Glomerular visceral epithelial cell (primary cell): Measurements from ENCODE around the gene CAND1.
"Not testable (repeated sequence)": the region's sequence is repeated elsewhere in the genome, so short reads cannot be mapped to it uniquely, and the experiment has no call there.

Source experiments
- DNase-seq: peaks from one replicate; pipeline ENCODE4 v3.0.0-alpha.2; 2016; ENCODE audit errors: extremely low spot score

Gene CAND1

DNA sequence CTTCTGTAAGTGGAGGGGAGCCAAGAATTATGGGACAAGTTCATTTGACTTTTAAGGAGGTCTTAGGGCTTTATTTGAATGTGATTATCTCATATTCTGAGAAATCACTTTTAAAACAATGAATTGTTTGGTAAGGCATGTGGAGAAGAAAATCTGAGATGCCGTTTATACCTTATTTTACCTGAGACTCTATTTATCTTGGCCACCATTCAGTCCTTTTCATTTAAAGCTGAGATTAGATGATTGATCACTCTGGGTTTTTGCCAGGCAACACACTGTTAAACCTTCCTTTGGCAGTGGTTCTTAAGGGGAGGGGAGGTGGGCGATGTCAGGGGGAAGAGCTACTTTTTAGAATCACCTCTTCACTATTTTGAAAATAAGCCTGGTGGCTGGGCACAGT is 11.4 kb downstream of the CAND1 start:
- DNase-seq: no peak

DNA sequence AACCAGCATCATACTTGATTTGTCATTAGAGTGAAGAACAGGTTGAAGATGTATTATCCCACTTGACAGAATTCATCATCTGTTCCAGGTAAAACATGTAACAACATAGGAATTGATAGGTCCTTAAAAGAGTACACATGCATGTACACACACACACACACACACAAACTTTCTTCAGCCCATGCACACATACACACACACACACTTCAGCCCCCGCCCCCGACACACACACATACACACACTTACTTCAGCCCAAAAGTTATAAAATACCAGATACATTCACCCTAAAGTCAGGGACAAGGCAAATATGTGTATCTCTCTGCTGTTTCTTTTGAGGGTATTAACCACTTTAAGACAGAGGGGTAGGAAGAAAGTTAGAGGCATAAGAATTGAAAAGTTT is 15.4 kb downstream of the CAND1 start:
- no peak for DNase-seq

DNA sequence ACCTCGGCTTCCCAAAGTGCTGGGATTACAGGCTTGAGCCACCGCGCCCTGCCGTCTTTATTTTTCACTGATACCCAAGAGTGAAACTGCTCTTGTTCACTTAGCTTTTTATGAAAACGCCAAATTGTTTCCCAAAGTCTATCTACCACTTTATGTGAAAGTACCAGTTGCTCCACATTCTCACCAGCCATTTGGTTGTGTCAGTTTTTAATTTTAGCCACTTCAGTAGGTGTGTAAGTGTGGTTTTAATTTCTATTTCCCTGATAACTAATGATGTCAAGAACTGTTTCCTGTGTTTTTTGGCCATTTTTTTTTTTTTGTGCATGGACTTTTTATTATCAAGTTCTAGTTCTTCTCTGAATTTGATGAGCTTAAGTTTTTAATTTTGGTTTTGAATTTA is 17.1 kb downstream of the CAND1 start:
- no peak for DNase-seq

DNA sequence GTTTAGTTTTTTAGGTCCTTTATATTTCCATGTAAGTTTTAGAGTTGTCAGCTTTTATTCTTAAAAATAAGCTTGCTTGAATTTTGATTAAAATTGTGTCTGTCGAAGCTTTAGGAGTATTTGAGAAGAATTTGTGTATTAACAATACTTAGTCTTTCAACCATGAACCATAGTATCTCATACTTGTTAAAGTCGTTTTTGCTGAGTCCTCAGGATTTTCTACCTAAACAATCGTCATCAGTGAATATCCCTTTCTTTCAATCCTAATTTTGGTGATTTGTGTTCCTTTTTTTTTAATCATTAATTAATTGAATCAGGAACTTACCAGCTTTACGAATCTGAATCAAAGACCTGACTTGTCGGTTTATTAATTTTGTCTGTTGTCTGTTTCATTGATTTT is 18.2 kb downstream of the CAND1 start:
- DNase-seq: no peak

DNA sequence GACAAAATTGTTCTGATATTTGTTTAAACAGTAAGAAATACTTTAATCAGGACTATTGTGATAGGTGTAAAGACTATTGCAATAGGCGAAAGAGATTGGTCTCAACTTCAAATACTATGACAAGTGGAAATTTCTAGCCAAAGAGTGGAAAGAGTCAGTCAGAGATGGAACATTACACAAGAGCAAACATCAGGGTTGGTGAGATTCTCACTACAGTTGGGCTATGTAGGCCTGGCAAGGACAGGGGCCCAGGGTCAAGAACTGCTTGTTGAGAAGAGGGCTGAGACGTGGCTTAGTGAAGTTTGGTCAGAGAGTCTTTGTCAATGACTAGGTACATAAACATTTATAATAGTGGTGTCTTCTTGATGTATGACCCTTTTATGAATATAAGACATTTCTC is 19.4 kb downstream of the CAND1 start:
- no peak for DNase-seq

DNA sequence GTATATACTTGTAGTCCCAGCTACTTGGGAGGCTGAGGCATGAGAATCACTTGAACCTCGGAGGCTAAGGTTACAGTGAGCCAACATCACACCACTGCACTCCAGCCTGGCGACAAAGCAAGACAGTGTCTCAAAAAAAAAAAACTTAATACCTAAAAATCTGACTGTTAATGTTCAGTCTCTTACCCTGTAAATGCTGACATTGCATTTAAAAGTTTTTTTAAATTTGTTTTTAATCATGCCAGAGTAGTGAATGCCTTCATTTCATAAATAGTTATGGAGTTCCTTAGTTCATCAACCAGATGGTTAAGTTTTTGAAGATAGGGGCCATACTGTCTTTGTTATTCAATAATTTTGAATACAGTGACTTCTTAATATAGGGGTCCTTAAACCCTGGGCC is 21.2 kb downstream of the CAND1 start:
- DNase-seq: no peak

DNA sequence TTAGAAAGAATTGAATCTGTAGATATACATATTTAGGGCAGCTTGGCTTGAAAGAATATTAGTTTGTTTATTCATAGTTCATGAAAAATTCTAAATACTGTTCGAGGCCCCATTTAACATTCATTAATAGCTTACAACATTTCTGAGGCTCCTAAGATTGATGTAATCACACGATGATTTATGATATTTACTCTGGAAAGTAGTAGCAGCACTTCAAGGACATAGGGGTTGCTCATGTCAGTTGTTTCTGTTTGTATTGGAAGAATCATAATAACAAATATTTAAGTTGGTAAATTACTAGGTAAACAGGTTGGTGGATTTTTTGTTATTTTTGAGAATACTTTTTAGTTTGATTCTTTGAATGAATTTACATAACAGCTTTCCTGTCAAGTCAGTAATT is 30.4 kb downstream of the CAND1 start:
- no peak for DNase-seq

DNA sequence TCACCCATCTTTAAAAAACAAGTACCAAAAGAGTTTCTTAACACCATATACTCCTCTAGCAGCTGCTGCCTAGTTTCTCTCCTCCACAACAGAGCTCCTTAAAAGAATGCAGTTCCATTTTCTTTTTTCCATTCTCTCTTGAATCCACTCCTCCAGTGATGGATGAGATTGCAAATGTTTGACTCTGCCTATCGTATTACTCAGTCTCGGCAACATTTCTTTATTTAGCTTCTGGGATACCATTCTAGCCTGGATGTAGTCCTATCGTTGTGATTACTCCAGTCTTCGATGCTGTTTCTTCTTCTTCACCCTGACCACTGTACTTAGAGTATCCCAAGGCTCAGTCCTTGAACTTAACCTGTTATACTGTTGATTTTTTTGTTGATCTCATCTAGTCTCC is 30.8 kb downstream of the CAND1 start:
- no peak for DNase-seq

DNA sequence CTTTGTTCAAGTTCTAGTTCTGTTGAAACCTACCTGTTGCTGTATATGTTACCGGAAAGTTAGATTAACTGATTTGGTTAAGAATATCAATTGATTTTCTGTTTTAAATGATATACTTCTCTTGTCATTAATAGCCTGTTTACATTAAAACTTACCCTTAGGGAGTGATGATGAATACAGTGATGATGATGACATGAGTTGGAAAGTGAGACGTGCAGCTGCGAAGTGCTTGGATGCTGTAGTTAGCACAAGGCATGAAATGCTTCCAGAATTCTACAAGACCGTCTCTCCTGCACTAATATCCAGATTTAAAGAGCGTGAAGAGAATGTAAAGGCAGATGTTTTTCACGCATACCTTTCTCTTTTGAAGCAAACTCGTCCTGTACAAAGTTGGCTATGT is 33.0 kb downstream of the CAND1 start:
- no peak for DNase-seq

DNA sequence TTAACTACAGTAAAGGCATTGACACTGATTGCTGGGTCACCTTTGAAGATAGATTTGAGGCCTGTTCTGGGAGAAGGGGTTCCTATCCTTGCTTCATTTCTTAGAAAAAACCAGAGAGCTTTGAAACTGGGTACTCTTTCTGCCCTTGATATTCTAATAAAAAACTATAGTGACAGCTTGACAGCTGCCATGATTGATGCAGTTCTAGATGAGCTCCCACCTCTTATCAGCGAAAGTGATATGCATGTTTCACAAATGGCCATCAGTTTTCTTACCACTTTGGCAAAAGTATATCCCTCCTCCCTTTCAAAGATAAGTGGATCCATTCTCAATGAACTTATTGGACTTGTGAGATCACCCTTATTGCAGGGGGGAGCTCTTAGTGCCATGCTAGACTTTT is 36.4 kb downstream of the CAND1 start:
- DNase-seq: no peak

DNA sequence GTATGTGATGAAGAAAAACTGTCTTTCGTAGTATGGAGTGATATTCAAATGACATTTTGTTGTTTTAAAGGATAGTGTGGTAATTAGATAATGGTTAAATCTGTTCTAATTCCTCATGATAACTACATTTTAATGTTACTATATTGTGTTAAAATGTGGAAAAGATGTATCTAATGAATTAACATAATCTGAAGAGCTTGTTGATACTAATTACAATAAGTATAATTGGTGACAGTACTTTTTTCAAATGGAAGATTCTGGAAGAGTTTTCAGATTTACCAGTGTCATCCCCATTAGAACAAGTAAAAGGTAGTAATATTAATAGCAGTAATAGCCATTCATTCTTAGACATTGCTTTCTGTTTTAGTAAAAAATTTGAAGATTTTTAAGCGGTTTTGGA is 37.6 kb downstream of the CAND1 start:
- no peak for DNase-seq

DNA sequence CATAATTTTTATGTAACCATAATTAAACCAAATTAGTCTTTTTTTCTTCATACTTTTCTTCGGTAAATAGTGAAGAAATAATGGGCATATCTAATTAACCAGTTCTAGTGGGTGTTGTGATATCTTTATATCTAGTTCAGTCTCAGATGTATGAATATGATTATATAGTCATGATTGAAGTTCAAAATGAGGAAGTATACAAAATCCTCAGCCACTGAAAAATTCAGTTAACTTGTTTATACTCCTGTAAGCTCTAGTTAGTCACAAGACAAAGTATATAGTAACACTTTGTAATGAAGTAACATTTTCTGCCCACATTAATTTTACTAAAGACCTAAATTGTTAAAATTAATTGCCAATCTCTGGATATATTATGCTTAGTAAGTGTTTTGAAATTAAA is 46.5 kb downstream of the CAND1 start:
- no peak for DNase-seq

DNA sequence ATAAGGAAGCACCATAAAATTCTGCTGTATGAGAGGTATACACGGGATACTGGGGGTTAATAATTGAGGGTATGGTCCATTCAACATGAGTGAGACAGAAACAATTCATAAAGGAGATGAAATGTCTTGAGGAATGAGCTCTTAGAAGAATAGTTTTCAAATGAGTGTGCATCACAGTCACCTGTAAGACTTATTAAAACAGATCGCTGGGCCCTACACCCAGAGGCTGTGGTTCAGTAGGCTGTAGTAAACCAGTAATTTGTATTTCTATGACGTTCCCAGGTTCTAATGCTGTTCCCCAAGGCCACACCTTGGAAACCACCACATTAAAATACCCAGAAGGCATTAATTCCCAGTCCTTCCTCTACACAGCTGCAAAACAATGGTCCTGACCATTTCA is 49.6 kb downstream of the CAND1 start:
- DNase-seq: peak; percentile 4

DNA sequence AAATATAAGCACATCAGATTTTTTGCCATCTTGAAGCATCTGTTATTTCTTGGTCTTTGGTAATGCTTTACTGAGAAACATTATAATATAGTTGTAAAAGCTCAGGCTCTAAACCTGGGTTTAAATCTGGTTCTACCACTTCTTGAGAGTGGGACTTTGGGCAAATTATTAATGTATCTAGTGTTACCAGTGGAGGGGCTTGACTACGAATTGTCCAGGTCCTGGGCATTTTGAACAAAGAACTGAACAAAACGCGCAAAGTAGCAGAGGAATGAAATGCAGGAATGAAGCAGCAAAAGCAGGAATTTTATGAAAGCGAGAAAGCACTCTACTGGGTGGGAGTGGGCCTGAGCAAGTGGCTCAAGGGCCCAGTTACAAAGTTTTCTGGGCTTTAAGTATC is 50.8 kb downstream of the CAND1 start:
- no peak for DNase-seq

DNA sequence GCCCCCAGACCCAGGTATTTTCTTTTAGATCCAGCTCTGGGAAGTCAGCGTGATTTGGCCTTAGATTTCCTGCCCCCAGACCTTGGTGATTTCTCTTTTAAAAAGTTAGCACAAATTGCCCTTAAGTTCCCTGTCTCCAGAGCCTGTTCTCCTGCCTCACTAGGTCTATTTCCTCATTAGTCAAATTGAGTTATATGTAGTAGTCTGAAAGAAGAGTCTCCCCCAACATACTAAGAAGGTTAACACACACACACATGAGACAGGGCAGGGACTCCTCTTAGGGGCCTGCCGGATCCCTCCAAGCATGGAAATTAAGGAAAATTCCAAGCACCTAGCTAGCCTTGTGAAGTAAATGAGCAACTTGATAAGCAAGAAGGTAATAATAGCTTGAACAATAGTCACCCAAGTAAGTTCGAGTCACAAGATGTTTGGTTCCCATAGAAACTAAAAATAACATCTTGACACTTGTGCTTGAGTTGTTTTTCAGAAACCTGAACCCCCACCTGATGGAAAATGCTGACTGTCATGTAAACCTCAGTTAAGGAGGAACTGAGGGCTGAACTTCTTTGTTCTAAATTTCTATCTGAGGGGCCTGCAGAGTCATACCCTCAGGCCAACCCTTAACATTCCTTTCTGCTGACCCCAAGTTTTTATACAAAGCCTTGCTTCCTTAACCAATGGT is 51.6 kb downstream of the CAND1 start:
- DNase-seq: no peak

DNA sequence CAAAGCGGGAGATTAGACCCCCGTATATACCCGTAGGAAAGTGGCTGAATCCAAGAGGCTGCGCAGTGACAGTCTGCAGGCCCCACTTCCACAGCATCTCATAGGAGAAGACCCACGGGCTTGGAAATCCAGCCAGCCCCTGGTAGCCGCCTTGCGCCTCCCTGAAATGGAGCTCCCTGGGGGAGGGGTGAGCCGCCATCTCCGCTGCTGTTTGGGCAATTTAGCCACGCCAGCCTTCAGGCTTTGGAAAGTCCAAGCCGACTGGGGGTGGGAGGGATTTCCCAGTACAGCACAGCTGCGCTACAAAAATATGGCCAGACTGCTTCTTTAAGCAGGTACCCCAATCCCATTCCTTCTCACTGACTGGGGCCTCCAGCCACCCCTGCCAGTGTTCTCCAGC is 53.4 kb downstream of the CAND1 start:
- no peak for DNase-seq

DNA sequence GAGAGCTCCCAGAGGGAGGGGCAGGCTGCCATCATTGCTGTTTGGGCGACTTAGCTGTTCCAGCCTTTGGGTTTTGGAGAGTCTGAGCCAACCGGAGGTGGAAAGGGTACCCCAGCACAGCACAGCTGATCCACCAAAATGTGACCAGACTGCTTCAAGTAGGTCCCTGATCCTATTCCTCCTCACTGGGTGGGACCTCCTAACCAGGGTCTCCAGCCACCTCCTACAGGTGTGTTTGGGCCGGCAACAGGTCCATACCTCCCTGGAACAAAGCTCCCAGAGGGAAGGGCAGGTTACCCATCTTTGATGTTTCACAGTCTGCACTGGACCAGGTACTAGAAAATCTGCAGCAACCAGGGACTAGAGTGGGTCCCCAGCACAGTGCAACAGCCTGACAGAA is 53.8 kb downstream of the CAND1 start:
- DNase-seq: no peak

DNA sequence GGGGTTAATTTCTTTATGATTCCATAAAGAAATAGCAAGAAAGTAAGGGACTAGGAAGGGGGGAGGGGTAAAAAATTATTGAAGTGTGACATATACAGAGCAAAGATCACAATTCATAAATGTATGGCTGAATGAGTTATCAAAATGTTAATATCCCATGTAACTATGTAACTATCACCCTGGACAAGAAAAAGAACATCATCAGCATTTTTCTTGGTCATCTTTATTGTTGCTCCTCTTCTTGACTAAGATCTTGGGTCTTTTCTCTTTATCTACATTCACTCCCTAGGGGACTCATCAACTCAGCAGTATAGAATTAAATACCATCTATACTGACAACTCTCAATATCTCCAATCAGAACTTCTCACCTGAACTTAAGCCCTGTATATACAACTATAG is 57.5 kb downstream of the CAND1 start:
- no peak for DNase-seq

DNA sequence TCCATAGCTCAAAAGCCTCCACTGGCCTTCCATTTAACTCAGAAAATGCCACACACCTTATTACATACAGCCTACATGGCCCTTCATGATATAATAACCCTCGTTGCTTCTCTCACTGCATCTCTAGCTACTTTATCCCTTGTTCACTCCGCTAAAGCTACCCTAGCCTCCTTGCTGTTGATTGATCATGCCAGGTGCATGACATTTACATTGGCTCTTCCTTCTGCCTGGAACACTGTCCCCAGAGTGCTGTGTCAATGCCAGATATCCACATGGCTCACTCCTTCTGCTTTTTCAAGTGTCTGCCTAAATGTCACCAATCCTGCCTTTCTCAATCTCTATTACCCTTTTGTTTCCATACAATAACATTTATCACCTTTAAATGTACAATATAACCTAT is 58.3 kb downstream of the CAND1 start:
- DNase-seq: no peak

DNA sequence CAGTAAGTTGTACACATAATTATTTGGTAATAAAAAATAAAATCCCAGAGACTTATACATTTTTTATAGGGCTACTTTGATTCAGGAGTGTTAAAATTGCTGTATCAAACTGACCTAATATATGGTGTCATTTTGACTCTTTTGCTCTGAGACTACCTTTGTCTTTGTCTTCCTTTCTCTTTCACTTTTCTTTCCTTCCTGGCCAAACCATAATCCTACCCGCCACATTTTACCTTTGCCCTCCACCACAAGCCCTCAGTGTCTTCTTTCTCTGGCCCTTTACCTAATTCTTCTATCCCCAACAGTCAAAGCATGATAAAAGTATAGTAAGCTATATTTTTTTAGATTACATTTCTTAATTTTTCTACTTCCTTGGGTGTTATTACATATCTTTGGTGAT is 62.0 kb downstream of the CAND1 start:
- no peak for DNase-seq

DNA sequence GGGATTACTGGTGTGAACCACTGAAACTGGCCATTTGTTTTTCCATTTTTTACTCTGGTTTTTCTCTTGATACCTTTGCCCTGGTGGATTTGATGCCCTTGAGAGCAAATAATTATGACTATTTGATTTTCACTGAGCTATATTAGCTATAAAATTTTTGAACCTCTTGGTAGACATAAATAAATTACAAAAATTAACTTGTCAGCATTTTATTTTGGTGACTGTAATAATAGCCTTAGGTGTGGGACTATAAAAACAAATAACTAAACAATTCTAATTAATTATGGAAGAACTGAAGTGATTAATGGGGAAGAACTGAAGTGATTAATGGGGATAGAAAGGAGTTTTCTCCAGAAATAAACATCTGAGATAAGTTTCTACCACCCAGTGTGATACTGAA is 62.7 kb downstream of the CAND1 start:
- no peak for DNase-seq

DNA sequence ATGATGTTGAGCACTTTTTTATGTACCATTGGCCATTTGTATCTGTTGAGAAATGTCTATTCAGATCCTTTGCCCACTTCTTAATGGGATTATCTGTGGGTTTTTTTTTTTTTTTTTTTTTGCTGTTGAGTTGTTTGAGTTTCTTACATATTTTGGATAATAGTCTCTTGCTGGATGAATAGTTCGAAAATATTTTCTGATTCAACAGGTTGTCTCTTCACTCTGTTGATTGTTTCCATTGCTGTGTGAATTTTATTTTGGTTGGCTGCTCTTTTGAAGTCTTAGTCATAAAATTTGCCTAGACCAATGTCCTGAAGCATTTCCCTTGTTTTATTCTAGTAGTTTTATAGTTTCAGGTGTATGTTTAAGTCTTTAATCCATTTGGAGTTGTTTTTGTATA is 64.5 kb downstream of the CAND1 start:
- no peak for DNase-seq

DNA sequence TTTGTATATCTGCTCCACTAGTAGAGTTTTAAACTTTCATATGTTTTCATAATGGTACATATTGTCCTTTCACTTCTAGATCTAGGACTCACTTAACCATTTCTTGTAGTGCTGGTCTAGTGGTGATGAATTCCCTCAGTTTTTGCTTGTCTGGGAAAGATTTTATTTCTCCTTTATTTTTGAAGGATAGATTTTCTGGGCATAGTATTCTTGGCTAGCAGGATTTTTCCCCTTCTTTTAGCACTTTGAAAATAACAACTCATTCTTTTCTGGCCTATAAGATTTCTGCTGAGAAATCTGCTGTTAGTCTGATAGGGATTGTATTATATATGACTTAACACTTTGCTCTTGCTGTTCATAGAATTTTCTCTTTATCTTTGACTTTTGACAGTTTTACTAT is 69.3 kb downstream of the CAND1 start:
- no peak for DNase-seq

DNA sequence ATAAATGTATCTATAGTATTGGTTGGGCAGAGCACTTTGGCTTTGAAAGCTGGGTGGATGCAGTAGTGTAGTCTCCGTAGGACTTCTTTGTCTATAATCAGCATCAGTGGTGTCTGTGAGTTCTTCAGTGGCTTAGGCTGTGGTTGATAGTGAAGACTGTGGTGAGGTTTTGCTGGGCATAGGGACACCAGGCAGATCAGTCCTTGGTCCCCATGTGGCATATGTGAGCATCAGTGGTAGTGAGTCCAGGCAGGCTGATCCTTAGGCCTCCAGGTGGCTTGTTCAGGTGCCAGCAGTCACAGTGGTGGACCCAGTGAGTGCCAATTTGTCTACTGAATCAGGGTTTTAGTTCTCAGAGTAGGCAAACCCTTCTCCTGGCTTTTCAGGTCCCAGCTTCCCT is 70.4 kb downstream of the CAND1 start:
- no peak for DNase-seq

DNA sequence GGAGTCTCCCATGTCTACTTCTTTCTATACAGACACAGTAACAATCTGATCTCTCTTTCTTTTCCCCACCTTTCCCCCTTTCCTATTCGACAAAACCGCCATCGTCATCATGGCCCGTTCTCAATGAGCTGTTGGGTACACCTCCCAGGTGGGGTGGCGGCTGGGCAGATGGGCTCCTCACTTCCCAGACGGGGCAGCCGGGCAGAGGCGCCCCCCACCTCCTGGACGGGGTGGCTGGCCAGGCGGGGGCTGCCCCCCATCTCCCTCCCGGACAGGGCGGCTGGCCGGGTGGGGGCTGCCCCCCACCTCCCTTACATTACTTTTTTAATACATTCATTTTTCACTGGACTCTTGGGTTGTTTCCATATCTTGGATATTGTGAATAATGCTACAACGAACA is 71.9 kb downstream of the CAND1 start:
- DNase-seq: not testable (repeated sequence)
